Nephron progenitor cell (in vitro differentiated cells): ENCODE data around the gene GRIK4.

Experiments used
- DNase-seq: peaks from one replicate; pipeline ENCODE4 v3.0.0; 2021
- H3K27ac Mint-ChIP-seq: 2 replicates; pipeline ENCODE4 v1.8.0; 2021; ENCODE audit warnings: mild to moderate bottlenecking, moderate library complexity, mixed read lengths
- H3K27me3 Mint-ChIP-seq: 2 replicates; pipeline ENCODE4 v1.8.0; 2021; ENCODE audit warnings: mild to moderate bottlenecking, low read depth, mixed read lengths; ENCODE audit not compliant: poor library complexity
- H3K36me3 Mint-ChIP-seq: 2 replicates; pipeline ENCODE4 v1.8.0; 2021; ENCODE audit warnings: low read depth, mixed read lengths
- H3K4me1 Mint-ChIP-seq: 2 replicates; pipeline ENCODE4 v1.8.0; 2021; ENCODE audit warnings: mixed read lengths
- H3K4me3 Mint-ChIP-seq: 2 replicates; pipeline ENCODE4 v1.8.0; 2021; ENCODE audit warnings: mild to moderate bottlenecking, moderate library complexity, mixed read lengths
- H3K9me3 Mint-ChIP-seq: 2 replicates; pipeline ENCODE4 v1.8.0; 2021; ENCODE audit warnings: mild to moderate bottlenecking, moderate library complexity, mixed read lengths
- CTCF ChIP-seq: fragments of 200-600 bp; sonication (generic); IDR thresholded peaks from 2 replicates; pipeline ENCODE4 v1.5.0; 2021; ENCODE audit warnings: antibody characterized with exemption

The GRIK4 gene

GRCh38 chr11:120586728-120587127, 75.2 kb downstream of the GRIK4 start:
- Mint-ChIP-seq H3K27me3 (peaks cover 10% of the 10 kb centered on the region), H3K9me3 (peaks cover 21% of the 10 kb centered on the region), H3K4me1 (no peaks in the 10 kb centered on the region), H3K4me3 (no peak overlapping the region), H3K36me3 (no peaks in the 10 kb centered on the region), H3K27ac (no peak overlapping the region)
- DNase-seq: no peak
- TF ChIP-seq CTCF: no peak

- Mint-ChIP-seq H3K27me3 (peaks cover 13% of the 10 kb centered on the region), H3K36me3 (no peaks in the 10 kb centered on the region), H3K4me1 (peaks cover 3% of the 10 kb centered on the region), H3K9me3 (peaks cover 21% of the 10 kb centered on the region), H3K27ac (no peak overlapping the region), H3K4me3 (no peak overlapping the region)
- no peak for TF ChIP-seq CTCF
- DNase-seq: no peak
Observed at GRCh38 chr11:120587299-120587698, 75.8 kb downstream of the GRIK4 start.

GRCh38 chr11:120589376-120589775, 77.8 kb downstream of the GRIK4 start:
- Mint-ChIP-seq H3K9me3 (peaks cover under 1% of the 10 kb centered on the region), H3K27ac (no peak overlapping the region), H3K4me3 (no peak overlapping the region), H3K27me3 (peaks cover 29% of the 10 kb centered on the region), H3K36me3 (no peaks in the 10 kb centered on the region), H3K4me1 (peaks cover 12% of the 10 kb centered on the region)
- no peak for DNase-seq
- no peak for TF ChIP-seq CTCF

- Mint-ChIP-seq H3K27ac (no peak overlapping the region), H3K4me3 (no peak overlapping the region), H3K9me3 (no peaks in the 10 kb centered on the region), H3K4me1 (peaks cover 12% of the 10 kb centered on the region), H3K36me3 (no peaks in the 10 kb centered on the region), H3K27me3 (peaks cover 29% of the 10 kb centered on the region)
- no peak for DNase-seq
- TF ChIP-seq CTCF: no peak
Observed at GRCh38 chr11:120590472-120590871, 78.9 kb downstream of the GRIK4 start.

- peaks cover 40% of the 10 kb centered on the region for H3K27me3 Mint-ChIP-seq
- DNase-seq: no peak
- no peak overlapping the region for H3K4me3 Mint-ChIP-seq
- no peaks in the 10 kb centered on the region for H3K9me3 Mint-ChIP-seq
- TF ChIP-seq CTCF: no peak
- no peaks in the 10 kb centered on the region for H3K36me3 Mint-ChIP-seq
- no peak overlapping the region for H3K27ac Mint-ChIP-seq
- peaks cover 24% of the 10 kb centered on the region for H3K4me1 Mint-ChIP-seq
Observed at GRCh38 chr11:120594746-120595145, 83.2 kb downstream of the GRIK4 start.

GRCh38 chr11:120595557-120595956, 84.0 kb downstream of the GRIK4 start:
- H3K36me3 Mint-ChIP-seq: no peaks in the 10 kb centered on the region
- TF ChIP-seq CTCF: no peak
- no peak overlapping the region for H3K27ac Mint-ChIP-seq
- no peak for DNase-seq
- peaks cover 39% of the 10 kb centered on the region for H3K27me3 Mint-ChIP-seq
- no peaks in the 10 kb centered on the region for H3K9me3 Mint-ChIP-seq
- H3K4me3 Mint-ChIP-seq: no peak overlapping the region
- H3K4me1 Mint-ChIP-seq: peaks cover 32% of the 10 kb centered on the region
